GM12878 (cell line): Measurements from ENCODE around the gene CITED1.

Experiments
- CTCF ChIP-seq, 3 experiments: IDR thresholded peaks in 2 of 3; conservative IDR thresholded peaks in 1 of 3; 2 replicates each; pipeline ENCODE4 v1.5.1; 2011; ENCODE audit warnings: low read depth in 3 of 3, low read length in 3 of 3, mild to moderate bottlenecking in 3 of 3, control low read depth in 2 of 3, moderate library complexity in 2 of 3, inconsistent platforms in 1 of 3, mixed read lengths in 1 of 3; ENCODE audit not compliant: control insufficient read depth in 2 of 3, insufficient read depth in 1 of 3; ENCODE audit errors: extremely low read depth in 1 of 3
- MAX ChIP-seq: IDR thresholded peaks from 2 replicates; pipeline ENCODE4 v1.6.1; 2012; ENCODE audit warnings: low read depth, low read length, improper control_type of control experiment
- SP1 ChIP-seq: IDR thresholded peaks from one replicate; pipeline ENCODE4 v1.6.1; 2011; ENCODE audit warnings: low read depth, low read length

GRCh38 chrX:72260448-72260847, 45.3 kb downstream of the CITED1 start:
- no peak for TF ChIP-seq CTCF (IDR thresholded peaks at IDR 0.05 in 2 of 3, conservative IDR thresholded peaks at IDR 0.05 in 1 of 3; ENCODE audit: control insufficient read depth in 2 of 3, extremely low read depth in 1 of 3, insufficient read depth in 1 of 3, low read depth in 3 of 3, low read length in 3 of 3)
- TF ChIP-seq SP1, result no peak
- TF ChIP-seq MAX, result no peak
